Keratinocyte (primary cell): Measurements from ENCODE around the gene DONSON. TPM values are rescaled to one million over a fixed set of nuclear protein-coding genes. Genes with fewer than 3 reads are reported as not detected.

ENCODE experiments used
- DNase-seq: peaks from one replicate; pipeline ENCODE4 v3.0.0-alpha.2; 2011; ENCODE audit warnings: low read depth, missing footprints, low spot score
- FAIRE-seq: peaks from 2 replicates; lab custom pipeline; 2011; peaks lifted over from hg19 to GRCh38; lab: Jason Lieb, UNC
- H2AFZ ChIP-seq: 2 replicates; pipeline ENCODE4 v1.6.0; 2012; ENCODE audit warnings: low read length, control low read depth, inconsistent platforms; ENCODE audit not compliant: control insufficient read depth
- H3K27ac ChIP-seq: 2 replicates; pipeline ENCODE4 v1.5.1; 2011; ENCODE audit warnings: low read length; ENCODE audit not compliant: control insufficient read depth, insufficient read depth
- H3K27me3 ChIP-seq: 3 replicates; pipeline ENCODE4 v1.6.0; 2011; ENCODE audit warnings: low read length; ENCODE audit not compliant: control insufficient read depth, insufficient read depth; ENCODE audit errors: extremely low read depth
- H3K36me3 ChIP-seq, 2 experiments: 2 replicates in 1 of 2; 3 replicates in 1 of 2; pipeline ENCODE4 v1.5.1; 2011; ENCODE audit warnings: low read length in 2 of 2, mild to moderate bottlenecking in 1 of 2; ENCODE audit not compliant: control insufficient read depth in 2 of 2, insufficient read depth in 2 of 2; ENCODE audit errors: extremely low read depth in 1 of 2
- H3K4me1 ChIP-seq: 3 replicates; pipeline ENCODE4 v1.5.1; 2011; ENCODE audit warnings: low read length; ENCODE audit not compliant: control insufficient read depth, insufficient read depth; ENCODE audit errors: extremely low read depth
- H3K4me2 ChIP-seq: 3 replicates; pipeline ENCODE4 v1.6.0; 2011; ENCODE audit warnings: low read depth, low read length; ENCODE audit not compliant: control insufficient read depth, insufficient read depth; ENCODE audit errors: extremely low read depth
- H3K4me3 ChIP-seq, 3 experiments: fragments of 200-600 bp in 1 of 3; sonication (generic) in 1 of 3; 2 replicates in 2 of 3; 3 replicates in 1 of 3; pipeline ENCODE4 v1.5.1; 2011 to 2016; ENCODE audit warnings: low read length in 3 of 3, mild to moderate bottlenecking in 3 of 3, control low read depth in 2 of 3, inconsistent platforms in 1 of 3, low read depth in 1 of 3, mixed read lengths in 1 of 3, mixed run types in 1 of 3, moderate library complexity in 1 of 3; ENCODE audit not compliant: control insufficient read depth in 2 of 3, insufficient read depth in 2 of 3; ENCODE audit errors: extremely low read depth in 1 of 3
- H3K79me2 ChIP-seq: 2 replicates; pipeline ENCODE4 v1.6.0; 2012; ENCODE audit warnings: low read length; ENCODE audit not compliant: control insufficient read depth, insufficient read depth
- H3K9ac ChIP-seq: 3 replicates; pipeline ENCODE4 v1.6.0; 2011; ENCODE audit warnings: low read length; ENCODE audit not compliant: control insufficient read depth, insufficient read depth; ENCODE audit errors: extremely low read depth
- H3K9me1 ChIP-seq: 3 replicates; pipeline ENCODE4 v1.6.0; 2011; ENCODE audit warnings: low read length; ENCODE audit not compliant: control insufficient read depth, insufficient read depth; ENCODE audit errors: extremely low read depth
- H3K9me3 ChIP-seq: 2 replicates; pipeline ENCODE4 v1.5.1; 2012; ENCODE audit warnings: low read depth, low read length; ENCODE audit not compliant: control insufficient read depth
- H4K20me1 ChIP-seq: 3 replicates; pipeline ENCODE4 v1.6.0; 2011; ENCODE audit warnings: low read length; ENCODE audit not compliant: control insufficient read depth, insufficient read depth; ENCODE audit errors: extremely low read depth
- EZH2 ChIP-seq: IDR thresholded peaks from one replicate; pipeline ENCODE4 v1.6.1; 2012; ENCODE audit warnings: inconsistent platforms, mild to moderate bottlenecking, low read length, moderate library complexity
- dilution Hi-C: fragments of 300-500 bp; cut with MboI; formaldehyde crosslinking; loops from one replicate; pipeline ENCODE4 v1.7.0; 2020; ENCODE audit warnings: low sequenced_read_pairs; ENCODE audit not compliant: extremely low pct_ligation_motif_present
- polyA plus RNA-seq, 5 experiments: library from polyadenylated mRNA; depleted of rRNA in 3 of 5; stranded (reverse) in 3 of 5; stranded (forward) in 1 of 5; unstranded in 1 of 5; fragments of >200 nt; gene quantifications; 1 replicate in 1 of 5; 2 replicates in 3 of 5; 3 replicates in 1 of 5; pipeline versions ENCODE4 v1.2.1 to v1.2.3, GENCODE V29; 2011 to 2012; ENCODE audit warnings: missing spikeins in 2 of 5, low read depth in 1 of 5, low replicate concordance in 1 of 5
- TF ChIP-seq, protein P1 (sequence below), 3 experiments: IDR thresholded peaks in 1 of 3; conservative IDR thresholded peaks in 1 of 3; optimal IDR thresholded peaks in 1 of 3; 2 replicates in 2 of 3; 3 replicates in 1 of 3; pipeline versions ENCODE3 to v1.5.1; 2011; ENCODE audit warnings: low read length in 3 of 3, mild to moderate bottlenecking in 3 of 3, moderate library complexity in 2 of 3, control low read depth in 1 of 3, inconsistent platforms in 1 of 3; ENCODE audit not compliant: insufficient read depth in 2 of 3; ENCODE audit errors: extremely low read depth in 1 of 3

DONSON gene
- polyA plus RNA-seq, 1 donor (not counting 4 experiments of a cell fraction or from before 2014, with no cell fraction given) = 17.0 TPM

DNA sequence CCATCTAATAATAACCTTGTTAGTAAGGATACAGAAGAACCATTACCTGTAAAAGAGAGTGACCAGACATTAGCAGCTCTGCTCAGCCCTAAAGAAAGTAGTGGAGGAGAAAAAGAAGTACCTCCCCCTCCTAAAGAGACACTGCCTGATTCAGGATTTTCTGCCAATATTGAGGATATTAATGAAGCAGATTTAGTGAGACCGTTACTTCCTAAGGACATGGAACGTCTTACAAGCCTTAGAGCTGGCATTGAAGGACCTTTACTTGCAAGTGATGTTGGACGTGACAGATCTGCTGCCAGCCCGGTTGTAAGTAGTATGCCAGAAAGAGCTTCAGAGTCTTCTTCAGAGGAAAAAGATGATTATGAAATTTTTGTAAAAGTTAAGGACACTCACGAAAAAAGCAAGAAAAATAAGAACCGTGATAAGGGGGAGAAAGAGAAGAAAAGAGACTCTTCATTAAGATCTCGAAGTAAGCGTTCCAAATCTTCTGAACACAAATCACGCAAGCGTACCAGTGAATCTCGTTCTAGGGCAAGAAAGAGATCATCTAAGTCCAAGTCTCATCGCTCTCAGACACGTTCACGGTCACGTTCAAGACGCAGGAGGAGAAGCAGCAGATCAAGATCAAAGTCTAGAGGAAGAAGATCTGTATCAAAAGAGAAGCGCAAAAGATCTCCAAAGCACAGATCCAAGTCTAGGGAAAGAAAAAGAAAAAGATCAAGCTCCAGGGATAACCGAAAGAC, 34.1 kb downstream of the DONSON start:
- DNase-seq = no peak
- Histone ChIP-seq H3K4me2 (no peak overlapping the region), H3K27ac (no peak overlapping the region), H3K4me1 (no peaks in the 10 kb centered on the region), H3K9me3 (no peaks in the 10 kb centered on the region), H3K4me3 (no peak overlapping the region), H3K9me1 (no peaks in the 10 kb centered on the region), H2AFZ (no peak overlapping the region), H3K36me3 (peaks cover 49 to 68% of the 10 kb centered on the region in 2 experiments), H3K79me2 (peaks cover 97% of the 10 kb centered on the region), H3K9ac (no peak overlapping the region), H4K20me1 (peaks cover 48% of the 10 kb centered on the region), H3K27me3 (no peaks in the 10 kb centered on the region)
- dilution Hi-C loops = no loop called here
- no peak for FAIRE-seq
- TF ChIP-seq, protein P1, sequence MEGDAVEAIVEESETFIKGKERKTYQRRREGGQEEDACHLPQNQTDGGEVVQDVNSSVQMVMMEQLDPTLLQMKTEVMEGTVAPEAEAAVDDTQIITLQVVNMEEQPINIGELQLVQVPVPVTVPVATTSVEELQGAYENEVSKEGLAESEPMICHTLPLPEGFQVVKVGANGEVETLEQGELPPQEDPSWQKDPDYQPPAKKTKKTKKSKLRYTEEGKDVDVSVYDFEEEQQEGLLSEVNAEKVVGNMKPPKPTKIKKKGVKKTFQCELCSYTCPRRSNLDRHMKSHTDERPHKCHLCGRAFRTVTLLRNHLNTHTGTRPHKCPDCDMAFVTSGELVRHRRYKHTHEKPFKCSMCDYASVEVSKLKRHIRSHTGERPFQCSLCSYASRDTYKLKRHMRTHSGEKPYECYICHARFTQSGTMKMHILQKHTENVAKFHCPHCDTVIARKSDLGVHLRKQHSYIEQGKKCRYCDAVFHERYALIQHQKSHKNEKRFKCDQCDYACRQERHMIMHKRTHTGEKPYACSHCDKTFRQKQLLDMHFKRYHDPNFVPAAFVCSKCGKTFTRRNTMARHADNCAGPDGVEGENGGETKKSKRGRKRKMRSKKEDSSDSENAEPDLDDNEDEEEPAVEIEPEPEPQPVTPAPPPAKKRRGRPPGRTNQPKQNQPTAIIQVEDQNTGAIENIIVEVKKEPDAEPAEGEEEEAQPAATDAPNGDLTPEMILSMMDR (optimal IDR thresholded peaks at IDR 0.05 in 1 of 3, IDR thresholded peaks at IDR 0.05 in 1 of 3, conservative IDR thresholded peaks at IDR 0.05 in 1 of 3; ENCODE audit: extremely low read depth in 1 of 3, insufficient read depth in 2 of 3, low read length in 3 of 3) = no peak
- no peak for TF ChIP-seq EZH2

DNA sequence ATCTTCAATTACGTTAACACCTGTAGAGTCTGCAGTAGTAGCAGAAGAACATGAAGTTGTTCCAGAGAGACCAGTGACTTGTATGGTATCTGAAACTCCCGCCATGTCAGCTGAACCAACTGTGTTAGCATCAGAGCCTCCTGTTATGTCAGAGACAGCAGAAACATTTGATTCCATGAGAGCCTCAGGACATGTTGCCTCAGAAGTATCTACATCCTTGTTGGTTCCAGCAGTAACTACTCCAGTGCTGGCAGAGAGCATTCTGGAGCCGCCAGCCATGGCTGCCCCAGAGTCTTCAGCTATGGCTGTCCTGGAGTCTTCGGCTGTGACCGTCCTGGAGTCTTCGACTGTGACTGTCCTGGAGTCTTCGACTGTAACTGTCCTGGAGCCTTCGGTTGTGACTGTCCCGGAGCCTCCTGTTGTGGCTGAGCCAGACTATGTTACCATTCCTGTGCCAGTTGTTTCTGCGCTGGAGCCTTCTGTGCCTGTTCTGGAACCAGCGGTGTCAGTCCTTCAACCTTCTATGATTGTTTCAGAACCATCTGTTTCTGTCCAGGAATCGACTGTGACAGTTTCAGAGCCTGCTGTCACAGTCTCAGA, 35.4 kb downstream of the DONSON start:
- DNase-seq = no peak

More for the DNA sequence above, 35.4 kb downstream of the DONSON start:
- no peak overlapping the region for H3K27ac ChIP-seq
- H3K4me1 ChIP-seq = no peaks in the 10 kb centered on the region
- no peaks in the 10 kb centered on the region for H3K9me3 ChIP-seq
- peaks cover 49 to 57% of the 10 kb centered on the region in 2 experiments for H3K36me3 ChIP-seq
- H3K9ac ChIP-seq = no peak overlapping the region
- H3K27me3 ChIP-seq = no peaks in the 10 kb centered on the region
- TF ChIP-seq EZH2 = no peak
- TF ChIP-seq, protein P1 (optimal IDR thresholded peaks at IDR 0.05 in 1 of 3, IDR thresholded peaks at IDR 0.05 in 1 of 3, conservative IDR thresholded peaks at IDR 0.05 in 1 of 3; ENCODE audit: extremely low read depth in 1 of 3, insufficient read depth in 2 of 3, low read length in 3 of 3) = no peak
- H3K79me2 ChIP-seq = peaks cover 98% of the 10 kb centered on the region
- no peak overlapping the region for H3K4me2 ChIP-seq
- dilution Hi-C loops = no loop called here
- no peak overlapping the region for H2AFZ ChIP-seq
- peaks cover 50% of the 10 kb centered on the region for H4K20me1 ChIP-seq
- no peak for FAIRE-seq
- no peak overlapping the region for H3K4me3 ChIP-seq
- H3K9me1 ChIP-seq = no peaks in the 10 kb centered on the region
